ENCODE measurements around the gene RAF1.
A peak's percentile ranks its signal among the peaks of the same experiment; 100 is the strongest.
"Not testable (repeated sequence)": the region's sequence is repeated elsewhere in the genome, so short reads cannot be mapped to it uniquely, and the experiment has no call there.

Gene RAF1

GRCh38 chr3:12643010-12643380 is 20.9 kb downstream of the RAF1 start:
- no peak for DNase-seq

GRCh38 chr3:12640853-12641252 is 23.1 kb downstream of the RAF1 start:
- DNase-seq: not testable (repeated sequence)

- DNase-seq: no peak
These were observed 25.8 kb downstream of the RAF1 start for GRCh38 chr3:12638105-12638504.

- no peak for DNase-seq
These were observed 30.8 kb downstream of the RAF1 start for GRCh38 chr3:12633108-12633507.

- DNase-seq: no peak
These were observed 31.4 kb downstream of the RAF1 start for GRCh38 chr3:12632523-12632922.

- not testable (repeated sequence) for DNase-seq
These were observed 33.1 kb downstream of the RAF1 start for GRCh38 chr3:12630843-12631242.

GRCh38 chr3:12630292-12630691 is 33.6 kb downstream of the RAF1 start:
- DNase-seq: no peak

- DNase-seq: no peak
These were observed 34.4 kb downstream of the RAF1 start for GRCh38 chr3:12629560-12629959.

- DNase-seq: no peak
These were observed 35.1 kb downstream of the RAF1 start for GRCh38 chr3:12628813-12629212.

GRCh38 chr3:12627370-12627769 is 36.5 kb downstream of the RAF1 start:
- no peak for DNase-seq

- not testable (repeated sequence) for DNase-seq
These were observed 39.0 kb downstream of the RAF1 start for GRCh38 chr3:12624964-12625363.

GRCh38 chr3:12624056-12624455 is 39.9 kb downstream of the RAF1 start:
- DNase-seq: no peak

- DNase-seq: no peak
These were observed 41.6 kb downstream of the RAF1 start for GRCh38 chr3:12622335-12622734.

GRCh38 chr3:12620729-12621128 is 43.2 kb downstream of the RAF1 start:
- DNase-seq: no peak

- DNase-seq: no peak
These were observed 43.6 kb downstream of the RAF1 start for GRCh38 chr3:12620305-12620704.

- peak in 10 of 56 donors; percentile 1 to 40 (median 14) for DNase-seq
These were observed 45.5 kb downstream of the RAF1 start for GRCh38 chr3:12618426-12618825.

- DNase-seq: no peak
These were observed 48.7 kb downstream of the RAF1 start for GRCh38 chr3:12615266-12615665.

GRCh38 chr3:12613250-12613649 is 50.7 kb downstream of the RAF1 start:
- no peak for DNase-seq

GRCh38 chr3:12612514-12613226 is 51.2 kb downstream of the RAF1 start:
- DNase-seq: no peak

GRCh38 chr3:12611117-12611516 is 52.8 kb downstream of the RAF1 start:
- DNase-seq: no peak

GRCh38 chr3:12608376-12608775 is 55.5 kb downstream of the RAF1 start:
- DNase-seq: no peak

GRCh38 chr3:12603969-12604368 is 59.9 kb downstream of the RAF1 start:
- no peak for DNase-seq

GRCh38 chr3:12601072-12601471 is 62.8 kb downstream of the RAF1 start:
- no peak for DNase-seq

- no peak for DNase-seq
These were observed 65.0 kb downstream of the RAF1 start for GRCh38 chr3:12598890-12599289.
